SIG-M5 treated with dmso at 0.1 percent for 504 hours (cell line): ENCODE measurements around the gene SLC22A23.
A peak's percentile ranks its signal among the peaks of the same experiment; 100 is the strongest.

Source experiments
- DNase-seq: peaks from one replicate; lab custom pipeline; 2025; ENCODE audit not compliant: unreplicated experiment; lab: John Stamatoyannopoulos, UW

The SLC22A23 gene

GRCh38 chr6:3422435-3423070 lies 34.3 kb downstream of the SLC22A23 start:
- DNase-seq = no peak

- no peak for DNase-seq
These were observed 34.9 kb downstream of the SLC22A23 start for GRCh38 chr6:3421791-3422434.

- DNase-seq = no peak
These were observed 35.7 kb downstream of the SLC22A23 start for GRCh38 chr6:3421143-3421542.

GRCh38 chr6:3419624-3420272 lies 37.1 kb downstream of the SLC22A23 start:
- DNase-seq = no peak

- peak; percentile 23 for DNase-seq
These were observed 38.3 kb downstream of the SLC22A23 start for GRCh38 chr6:3418496-3419060.

- DNase-seq = no peak
These were observed 39.4 kb downstream of the SLC22A23 start for GRCh38 chr6:3417473-3417872.

GRCh38 chr6:3415490-3415889 lies 41.4 kb downstream of the SLC22A23 start:
- DNase-seq = no peak

- no peak for DNase-seq
These were observed 41.8 kb downstream of the SLC22A23 start for GRCh38 chr6:3415082-3415453.

GRCh38 chr6:3414327-3415081 lies 42.3 kb downstream of the SLC22A23 start:
- no peak for DNase-seq

- no peak for DNase-seq
These were observed 43.3 kb downstream of the SLC22A23 start for GRCh38 chr6:3413592-3413991.

- no peak for DNase-seq
These were observed 43.9 kb downstream of the SLC22A23 start for GRCh38 chr6:3412779-3413500.

GRCh38 chr6:3411967-3412778 lies 44.7 kb downstream of the SLC22A23 start:
- no peak for DNase-seq

GRCh38 chr6:3410385-3411360 lies 46.2 kb downstream of the SLC22A23 start:
- peak; percentile 60 for DNase-seq

- DNase-seq = no peak
These were observed 47.0 kb downstream of the SLC22A23 start for GRCh38 chr6:3409699-3410384.

GRCh38 chr6:3408665-3409064 lies 48.2 kb downstream of the SLC22A23 start:
- DNase-seq = no peak

- DNase-seq = no peak
These were observed 49.0 kb downstream of the SLC22A23 start for GRCh38 chr6:3407840-3408239.

- no peak for DNase-seq
These were observed 49.7 kb downstream of the SLC22A23 start for GRCh38 chr6:3406891-3407809.
